ENCODE measurements around the gene SPAG16. TPM values are rescaled to one million over a fixed set of nuclear protein-coding genes. Genes with fewer than 3 reads are reported as not detected.

SPAG16 gene
- total RNA-seq, 1 donor from 2014 or later = 60.7 TPM

- no peak for DNase-seq (ENCODE audit: low read depth)
Observed at GRCh38 chr2:214255046-214255445, 970.8 kb downstream of the SPAG16 start.

GRCh38 chr2:214261683-214262082, 977.4 kb downstream of the SPAG16 start:
- DNase-seq (ENCODE audit: low read depth) = peak; percentile 3

GRCh38 chr2:214264171-214264570, 979.9 kb downstream of the SPAG16 start:
- no peak for DNase-seq (ENCODE audit: low read depth)

GRCh38 chr2:214265991-214266489, 981.8 kb downstream of the SPAG16 start:
- peak; percentile 21 for DNase-seq (ENCODE audit: low read depth)

- no peak for DNase-seq (ENCODE audit: low read depth)
Observed at GRCh38 chr2:214277880-214278279, 993.6 kb downstream of the SPAG16 start.

- DNase-seq (ENCODE audit: low read depth) = no peak
Observed at GRCh38 chr2:214286011-214286410, 1001.7 kb downstream of the SPAG16 start.

- DNase-seq (ENCODE audit: low read depth) = no peak
Observed at GRCh38 chr2:214293593-214293992, 1009.3 kb downstream of the SPAG16 start.

- DNase-seq (ENCODE audit: low read depth) = peak; percentile 26
Observed at GRCh38 chr2:214294426-214294825, 1010.2 kb downstream of the SPAG16 start.

GRCh38 chr2:214297423-214297822, 1013.2 kb downstream of the SPAG16 start:
- DNase-seq (ENCODE audit: low read depth) = no peak

- DNase-seq (ENCODE audit: low read depth) = no peak
Observed at GRCh38 chr2:214310319-214310718, 1026.1 kb downstream of the SPAG16 start.

GRCh38 chr2:214311031-214311533, 1026.8 kb downstream of the SPAG16 start:
- no peak for DNase-seq (ENCODE audit: low read depth)

- no peak for DNase-seq (ENCODE audit: low read depth)
Observed at GRCh38 chr2:214311931-214312749, 1027.9 kb downstream of the SPAG16 start.

GRCh38 chr2:214315324-214315723, 1031.1 kb downstream of the SPAG16 start:
- no peak for DNase-seq (ENCODE audit: low read depth)

GRCh38 chr2:214320211-214320610, 1035.9 kb downstream of the SPAG16 start:
- DNase-seq (ENCODE audit: low read depth) = no peak

GRCh38 chr2:214322662-214323061, 1038.4 kb downstream of the SPAG16 start:
- no peak for DNase-seq (ENCODE audit: low read depth)

- no peak for DNase-seq (ENCODE audit: low read depth)
Observed at GRCh38 chr2:214325404-214325803, 1041.1 kb downstream of the SPAG16 start.

- DNase-seq (ENCODE audit: low read depth) = no peak
Observed at GRCh38 chr2:214328941-214329340, 1044.7 kb downstream of the SPAG16 start.

- DNase-seq (ENCODE audit: low read depth) = peak; percentile 37
Observed at GRCh38 chr2:214341646-214342045, 1057.4 kb downstream of the SPAG16 start.

GRCh38 chr2:214358506-214358905, 1074.2 kb downstream of the SPAG16 start:
- DNase-seq (ENCODE audit: low read depth) = no peak

GRCh38 chr2:214361116-214361515, 1076.9 kb downstream of the SPAG16 start:
- DNase-seq (ENCODE audit: low read depth) = no peak

- no peak for DNase-seq (ENCODE audit: low read depth)
Observed at GRCh38 chr2:214365549-214365948, 1081.3 kb downstream of the SPAG16 start.

- DNase-seq (ENCODE audit: low read depth) = no peak
Observed at GRCh38 chr2:214367171-214367570, 1082.9 kb downstream of the SPAG16 start.

GRCh38 chr2:214376618-214377285, 1092.5 kb downstream of the SPAG16 start:
- no peak for DNase-seq (ENCODE audit: low read depth)
